ENCODE measurements around the gene GPR75.
"Not testable (repeated sequence)": the region's sequence is repeated elsewhere in the genome, so short reads cannot be mapped to it uniquely, and the experiment has no call there.

Gene GPR75

GRCh38 chr2:53851052-53851757 is 8.6 kb downstream of the GPR75 start:
- DNase-seq, result not testable (repeated sequence)

GRCh38 chr2:53848062-53848461 is 11.7 kb downstream of the GPR75 start:
- DNase-seq, result no peak

- no peak for DNase-seq
Observed at GRCh38 chr2:53843595-53843994, 16.2 kb downstream of the GPR75 start.

GRCh38 chr2:53842891-53843290 is 16.9 kb downstream of the GPR75 start:
- no peak for DNase-seq

GRCh38 chr2:53841651-53842050 is 18.1 kb downstream of the GPR75 start:
- DNase-seq, result not testable (repeated sequence)

- DNase-seq, result no peak
Observed at GRCh38 chr2:53840580-53840979, 19.2 kb downstream of the GPR75 start.

- not testable (repeated sequence) for DNase-seq
Observed at GRCh38 chr2:53829980-53830290, 29.8 kb downstream of the GPR75 start.

GRCh38 chr2:53829273-53829979 is 30.3 kb downstream of the GPR75 start:
- DNase-seq, result no peak

- no peak for DNase-seq
Observed at GRCh38 chr2:53828331-53828730, 31.4 kb downstream of the GPR75 start.

- DNase-seq, result no peak
Observed at GRCh38 chr2:53827398-53828175, 32.2 kb downstream of the GPR75 start.

GRCh38 chr2:53826587-53827397 is 33.0 kb downstream of the GPR75 start:
- no peak for DNase-seq

- DNase-seq, result no peak
Observed at GRCh38 chr2:53826030-53826410, 33.7 kb downstream of the GPR75 start.

GRCh38 chr2:53823639-53824038 is 36.1 kb downstream of the GPR75 start:
- not testable (repeated sequence) for DNase-seq

- no peak for DNase-seq
Observed at GRCh38 chr2:53821810-53822209, 38.0 kb downstream of the GPR75 start.

GRCh38 chr2:53820711-53821110 is 39.1 kb downstream of the GPR75 start:
- DNase-seq, result no peak

GRCh38 chr2:53820048-53820447 is 39.7 kb downstream of the GPR75 start:
- no peak for DNase-seq

- DNase-seq, result no peak
Observed at GRCh38 chr2:53819634-53820033, 40.1 kb downstream of the GPR75 start.

- DNase-seq, result no peak
Observed at GRCh38 chr2:53818854-53819435, 40.8 kb downstream of the GPR75 start.

- DNase-seq, result no peak
Observed at GRCh38 chr2:53813151-53813550, 46.6 kb downstream of the GPR75 start.

- no peak for DNase-seq
Observed at GRCh38 chr2:53811601-53812000, 48.2 kb downstream of the GPR75 start.

Data from NCI-H524 treated with DMSO at 0.1 percent for 48 hours (cell line).